Ecto neural progenitor cell (in vitro differentiated cells): ENCODE data around the gene SPAAR.
"Not testable (repeated sequence)": the region's sequence is repeated elsewhere in the genome, so short reads cannot be mapped to it uniquely, and the experiment has no call there.

Source experiments
- DNase-seq: peaks from one replicate; pipeline ENCODE4 v3.0.0-alpha.2; 2018; ENCODE audit warnings: low spot score

Gene SPAAR

GRCh38 chr9:35904338-35904737, 5.0 kb upstream of the SPAAR start:
- no peak for DNase-seq

- no peak for DNase-seq
Observed at GRCh38 chr9:35905051-35905781, 4.1 kb upstream of the SPAAR start.

GRCh38 chr9:35905912-35906679, 3.2 kb upstream of the SPAAR start, which contains the start of gene HRCT1:
TSS of gene HRCT1 (plus strand) at chr9:35906202. CDS start at chr9:35906288, 86 bp downstream.
- no peak for DNase-seq

GRCh38 chr9:35906923-35907699, 2.2 kb upstream of the SPAAR start:
- DNase-seq = peak; percentile 55

- DNase-seq = peak; percentile 57
Observed at GRCh38 chr9:35907711-35908503, 1.4 kb upstream of the SPAAR start.

- no peak for DNase-seq
Observed at GRCh38 chr9:35908504-35909125, 675 bp upstream of the SPAAR start.

- DNase-seq = no peak
Observed at GRCh38 chr9:35909687-35910612, 660 bp downstream of the SPAAR start.

- no peak for DNase-seq
Observed at GRCh38 chr9:35910613-35911359, 1.5 kb downstream of the SPAAR start.

GRCh38 chr9:35911690-35912089, 2.4 kb downstream of the SPAAR start:
- no peak for DNase-seq

GRCh38 chr9:35912791-35913400, 3.6 kb downstream of the SPAAR start:
- DNase-seq = no peak

GRCh38 chr9:35913429-35913828, 4.1 kb downstream of the SPAAR start:
- DNase-seq = not testable (repeated sequence)

GRCh38 chr9:35914301-35914807, 5.1 kb downstream of the SPAAR start:
- peak; percentile 65 for DNase-seq

GRCh38 chr9:35915681-35916294, 6.5 kb downstream of the SPAAR start:
- DNase-seq = no peak

- DNase-seq = no peak
Observed at GRCh38 chr9:35917261-35917660, 8.0 kb downstream of the SPAAR start.

GRCh38 chr9:35918780-35919179, 9.5 kb downstream of the SPAAR start:
- no peak for DNase-seq

- DNase-seq = no peak
Observed at GRCh38 chr9:35919212-35920008, 10.1 kb downstream of the SPAAR start.

GRCh38 chr9:35920051-35920620, 10.8 kb downstream of the SPAAR start:
- no peak for DNase-seq
